Spleen (tissue), 7 donors: Measurements from ENCODE around the gene TRMT44.

Experiments used
- POLR2A ChIP-seq, 3 donors: fragments of 450-650 bp; IDR thresholded peaks; one replicate each; pipeline ENCODE4 v1.5.1; 2017; ENCODE audit warnings: antibody characterized with exemption in 3 of 3, mild to moderate bottlenecking in 1 of 3
- POLR2AphosphoS5 ChIP-seq, 3 donors: sonication (generic); formaldehyde crosslinking; IDR thresholded peaks; one replicate each; pipeline ENCODE4 v1.5.1; 2017; ENCODE audit warnings: antibody characterized with exemption in 3 of 3
- TF ChIP-seq, protein P1 (sequence below), 11 experiments: fragments of 200-600 bp in 7 of 11; fragments of 450-650 bp in 4 of 11; sonication (generic) in 4 of 11; IDR thresholded peaks in 8 of 11; conservative IDR thresholded peaks in 3 of 11; 1 replicate in 7 of 11; 2 replicates in 4 of 11; pipeline versions ENCODE4 v1.4.0 to v1.8.0; 2016 to 2021; ENCODE audit warnings: antibody characterized with exemption in 11 of 11, inconsistent platforms in 4 of 11, mild to moderate bottlenecking in 1 of 11
- donor health status: DM: no; HTN: no; CAD: no; lungs with moderate emphysema.
- donor health status: DM: no; HTN: no; CAD: no.
- donor health status: DM: no; HTN: no; CAD: no.

DNA sequence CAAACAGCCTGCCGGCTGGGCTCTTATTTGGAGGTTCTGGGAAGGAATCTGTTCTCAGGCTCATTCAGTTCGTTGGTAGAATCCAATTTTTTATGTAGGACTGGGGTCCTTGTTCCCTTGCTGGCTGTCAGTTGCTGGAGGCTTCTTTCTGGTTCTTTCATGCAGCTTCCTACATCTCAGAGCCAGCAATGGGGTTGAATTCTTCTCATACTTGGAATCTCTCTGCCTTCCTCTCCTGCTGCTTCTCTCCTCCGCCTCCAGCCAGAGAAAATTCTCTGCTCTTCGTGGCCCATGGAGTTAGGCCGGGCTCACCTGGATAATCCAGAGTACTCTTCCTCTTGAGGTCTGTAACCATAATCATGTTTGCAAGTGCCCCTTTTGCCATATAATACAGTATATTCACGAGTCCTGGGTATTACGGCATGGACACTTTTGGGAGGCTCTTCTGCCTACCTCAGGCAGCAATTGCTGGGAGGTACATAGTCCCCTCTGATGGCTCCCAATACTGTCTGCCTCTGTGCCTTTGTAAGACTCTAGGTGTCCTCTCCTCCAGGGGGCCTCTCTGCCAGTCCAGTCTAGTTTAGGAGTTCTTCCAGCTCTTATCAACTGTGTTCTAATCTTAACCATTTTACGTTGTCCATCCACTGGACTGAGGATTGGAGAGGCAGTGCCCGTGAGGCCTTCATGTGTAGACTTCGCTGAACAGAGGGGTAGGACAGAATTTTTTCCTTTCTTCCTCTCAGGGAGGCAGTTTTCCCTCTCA is 2.2 kb downstream of the TRMT44 start:
- TF ChIP-seq, protein P1, sequence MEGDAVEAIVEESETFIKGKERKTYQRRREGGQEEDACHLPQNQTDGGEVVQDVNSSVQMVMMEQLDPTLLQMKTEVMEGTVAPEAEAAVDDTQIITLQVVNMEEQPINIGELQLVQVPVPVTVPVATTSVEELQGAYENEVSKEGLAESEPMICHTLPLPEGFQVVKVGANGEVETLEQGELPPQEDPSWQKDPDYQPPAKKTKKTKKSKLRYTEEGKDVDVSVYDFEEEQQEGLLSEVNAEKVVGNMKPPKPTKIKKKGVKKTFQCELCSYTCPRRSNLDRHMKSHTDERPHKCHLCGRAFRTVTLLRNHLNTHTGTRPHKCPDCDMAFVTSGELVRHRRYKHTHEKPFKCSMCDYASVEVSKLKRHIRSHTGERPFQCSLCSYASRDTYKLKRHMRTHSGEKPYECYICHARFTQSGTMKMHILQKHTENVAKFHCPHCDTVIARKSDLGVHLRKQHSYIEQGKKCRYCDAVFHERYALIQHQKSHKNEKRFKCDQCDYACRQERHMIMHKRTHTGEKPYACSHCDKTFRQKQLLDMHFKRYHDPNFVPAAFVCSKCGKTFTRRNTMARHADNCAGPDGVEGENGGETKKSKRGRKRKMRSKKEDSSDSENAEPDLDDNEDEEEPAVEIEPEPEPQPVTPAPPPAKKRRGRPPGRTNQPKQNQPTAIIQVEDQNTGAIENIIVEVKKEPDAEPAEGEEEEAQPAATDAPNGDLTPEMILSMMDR (IDR thresholded peaks at IDR 0.05 in 8 of 11, conservative IDR thresholded peaks at IDR 0.05 in 3 of 11): no peak
- TF ChIP-seq POLR2A (IDR thresholded peaks at IDR 0.05): no peak
- TF ChIP-seq POLR2AphosphoS5 (IDR thresholded peaks at IDR 0.05): no peak
